Adrenal gland (tissue), 5 donors: ENCODE measurements around the gene SYT1.

Source experiments
- POLR2A ChIP-seq, 2 donors: fragments of 450-650 bp; IDR thresholded peaks; one replicate each; pipeline ENCODE4 v1.6.1; 2017; ENCODE audit warnings: antibody characterized with exemption in 2 of 2, mild to moderate bottlenecking in 2 of 2, moderate library complexity in 1 of 2
- TF ChIP-seq, protein P1 (sequence below), 6 experiments: fragments of 450-650 bp in 4 of 6; fragments of 200-600 bp in 2 of 6; sonication (generic) in 1 of 6; IDR thresholded peaks; 1 replicate in 5 of 6; 2 replicates in 1 of 6; pipeline versions ENCODE4 v1.5.1 to v1.8.0; 2016 to 2021; ENCODE audit warnings: antibody characterized with exemption in 6 of 6, mild to moderate bottlenecking in 2 of 6, moderate library complexity in 1 of 6
- donor health status: DM: no; HTN: no; CAD: no.

DNA sequence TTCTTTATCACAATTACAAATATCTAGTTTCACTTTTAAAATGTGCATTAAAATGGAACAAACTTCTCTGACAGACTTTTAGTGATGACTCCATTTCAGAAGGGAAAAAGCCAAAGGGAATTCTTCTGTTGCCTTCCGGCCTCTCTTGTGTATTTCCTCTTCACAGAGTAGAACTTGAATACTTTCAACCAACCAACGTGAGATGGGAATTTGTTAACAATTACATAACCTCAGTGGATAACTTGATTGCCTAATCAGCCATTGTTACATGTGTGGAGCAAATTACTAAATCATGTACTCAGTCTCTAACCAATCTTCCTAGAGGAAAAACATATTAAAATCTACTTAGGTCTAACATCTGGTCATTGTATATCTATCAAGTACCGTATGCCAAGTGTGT lies 291.1 kb downstream of the SYT1 start:
- TF ChIP-seq, protein P1, sequence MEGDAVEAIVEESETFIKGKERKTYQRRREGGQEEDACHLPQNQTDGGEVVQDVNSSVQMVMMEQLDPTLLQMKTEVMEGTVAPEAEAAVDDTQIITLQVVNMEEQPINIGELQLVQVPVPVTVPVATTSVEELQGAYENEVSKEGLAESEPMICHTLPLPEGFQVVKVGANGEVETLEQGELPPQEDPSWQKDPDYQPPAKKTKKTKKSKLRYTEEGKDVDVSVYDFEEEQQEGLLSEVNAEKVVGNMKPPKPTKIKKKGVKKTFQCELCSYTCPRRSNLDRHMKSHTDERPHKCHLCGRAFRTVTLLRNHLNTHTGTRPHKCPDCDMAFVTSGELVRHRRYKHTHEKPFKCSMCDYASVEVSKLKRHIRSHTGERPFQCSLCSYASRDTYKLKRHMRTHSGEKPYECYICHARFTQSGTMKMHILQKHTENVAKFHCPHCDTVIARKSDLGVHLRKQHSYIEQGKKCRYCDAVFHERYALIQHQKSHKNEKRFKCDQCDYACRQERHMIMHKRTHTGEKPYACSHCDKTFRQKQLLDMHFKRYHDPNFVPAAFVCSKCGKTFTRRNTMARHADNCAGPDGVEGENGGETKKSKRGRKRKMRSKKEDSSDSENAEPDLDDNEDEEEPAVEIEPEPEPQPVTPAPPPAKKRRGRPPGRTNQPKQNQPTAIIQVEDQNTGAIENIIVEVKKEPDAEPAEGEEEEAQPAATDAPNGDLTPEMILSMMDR (IDR thresholded peaks at IDR 0.05), result no peak
- TF ChIP-seq POLR2A (IDR thresholded peaks at IDR 0.05), result no peak
